Liver (tissue), 9 donors: Measurements from ENCODE around the gene ZMYM2. TPM values are rescaled to one million over a fixed set of nuclear protein-coding genes. Genes with fewer than 3 reads are reported as not detected.

ENCODE experiments used
- DNase-seq: peaks from one replicate; pipeline ENCODE4 v3.0.0-alpha.2; 2017; ENCODE audit warnings: low spot score
- H3K27ac ChIP-seq, 2 donors: one replicate each; pipeline ENCODE4 v1.7.0; 2013; ENCODE audit warnings: inconsistent platforms in 2 of 2, low read length in 2 of 2, control low read depth in 1 of 2, low read depth in 1 of 2, mild to moderate bottlenecking in 1 of 2
- H3K27me3 ChIP-seq, 4 donors: one replicate each; pipeline versions ENCODE4 v1.6.1 to v1.7.0; 2013; ENCODE audit warnings: low read length in 3 of 4, inconsistent platforms in 1 of 4, mild to moderate bottlenecking in 1 of 4, moderate library complexity in 1 of 4; ENCODE audit not compliant: control insufficient read depth in 4 of 4, insufficient read depth in 4 of 4
- H3K36me3 ChIP-seq, 4 donors: one replicate each; pipeline versions ENCODE4 v1.6.1 to v1.7.0; 2013; ENCODE audit warnings: low read length in 3 of 4, mild to moderate bottlenecking in 3 of 4, low read depth in 1 of 4, moderate library complexity in 1 of 4; ENCODE audit not compliant: control insufficient read depth in 4 of 4, insufficient read depth in 3 of 4
- H3K4me1 ChIP-seq, 4 donors: one replicate each; pipeline versions ENCODE4 v1.6.1 to v1.7.0; 2013; ENCODE audit warnings: low read length in 3 of 4, mild to moderate bottlenecking in 3 of 4, moderate library complexity in 1 of 4; ENCODE audit not compliant: control insufficient read depth in 4 of 4, insufficient read depth in 4 of 4
- H3K4me3 ChIP-seq, 3 donors: one replicate each; pipeline versions ENCODE4 v1.6.1 to v1.7.0; 2013; ENCODE audit warnings: low read length in 3 of 3, control low read depth in 1 of 3, low read depth in 1 of 3, mild to moderate bottlenecking in 1 of 3
- H3K9ac ChIP-seq, 2 donors: one replicate each; pipeline ENCODE4 v1.7.0; 2013; ENCODE audit warnings: low read length in 2 of 2, mild to moderate bottlenecking in 2 of 2, moderate library complexity in 2 of 2, control low read depth in 1 of 2, low read depth in 1 of 2
- H3K9me3 ChIP-seq, 4 donors: one replicate each; pipeline versions ENCODE4 v1.6.1 to v1.7.0; 2013; ENCODE audit warnings: low read length in 3 of 4; ENCODE audit not compliant: control insufficient read depth in 4 of 4
- ATF3 ChIP-seq: IDR thresholded peaks from 2 replicates; pipeline ENCODE4 v1.6.1; 2016; ENCODE audit warnings: antibody characterized with exemption
- FOXA1 ChIP-seq: IDR thresholded peaks from 2 replicates; pipeline ENCODE4 v1.6.1; 2016; ENCODE audit warnings: antibody characterized with exemption
- FOXA2 ChIP-seq: IDR thresholded peaks from 2 replicates; pipeline ENCODE4 v1.6.1; 2016; ENCODE audit warnings: antibody characterized with exemption
- GABPA ChIP-seq, 2 donors: IDR thresholded peaks in 1 of 2; conservative IDR thresholded peaks in 1 of 2; 2 replicates each; pipeline ENCODE4 v1.6.1; 2016; ENCODE audit warnings: antibody characterized with exemption in 2 of 2, mild to moderate bottlenecking in 1 of 2, moderate library complexity in 1 of 2
- HNF4A ChIP-seq, 2 donors: conservative IDR thresholded peaks; 2 replicates each; pipeline ENCODE4 v1.6.1; 2016; ENCODE audit warnings: antibody characterized with exemption in 2 of 2, mild to moderate bottlenecking in 2 of 2
- HNF4G ChIP-seq: IDR thresholded peaks from 2 replicates; pipeline ENCODE4 v1.6.1; 2016; ENCODE audit warnings: antibody characterized with exemption
- JUND ChIP-seq, 2 donors: IDR thresholded peaks; 2 replicates each; pipeline ENCODE4 v1.6.1; 2016; ENCODE audit warnings: antibody characterized with exemption in 2 of 2
- MAX ChIP-seq: IDR thresholded peaks from 2 replicates; pipeline ENCODE4 v1.6.1; 2016; ENCODE audit warnings: antibody characterized with exemption
- NR2F2 ChIP-seq: IDR thresholded peaks from 2 replicates; pipeline ENCODE4 v1.6.1; 2016; ENCODE audit warnings: antibody characterized with exemption
- RAD21 ChIP-seq, 2 donors: IDR thresholded peaks; 2 replicates each; pipeline ENCODE4 v1.6.1; 2016; ENCODE audit warnings: antibody characterized with exemption in 2 of 2, mild to moderate bottlenecking in 2 of 2
- REST ChIP-seq: IDR thresholded peaks from 2 replicates; pipeline ENCODE4 v1.6.1; 2016; ENCODE audit warnings: antibody characterized with exemption, mild to moderate bottlenecking
- SP1 ChIP-seq: IDR thresholded peaks from 2 replicates; pipeline ENCODE4 v1.6.1; 2018; ENCODE audit warnings: antibody characterized with exemption, mild to moderate bottlenecking
- TAF1 ChIP-seq: conservative IDR thresholded peaks from 2 replicates; pipeline ENCODE4 v1.6.1; 2016; ENCODE audit warnings: antibody characterized with exemption, mild to moderate bottlenecking
- YY1 ChIP-seq: IDR thresholded peaks from 2 replicates; pipeline ENCODE4 v1.6.1; 2016; ENCODE audit warnings: antibody characterized with exemption, mild to moderate bottlenecking
- ZBTB33 ChIP-seq: IDR thresholded peaks from 2 replicates; pipeline ENCODE4 v1.6.1; 2016; ENCODE audit warnings: antibody characterized with exemption
- WGBS: extraction: QIAGEN DNeasy Blood & Tissue Kit; methylation state at CpG from one replicate; pipeline ENCODE4 v1.1.7; 2013; 5-methylcytosine and 5-hydroxymethylcytosine counted together
- polyA plus RNA-seq, 2 donors: library from polyadenylated mRNA; stranded (reverse) in 1 of 2; unstranded in 1 of 2; fragments of 200-250 nt in 1 of 2; fragments of >200 nt in 1 of 2; fragmentation: Nextera tagmentation in 1 of 2; extraction: Ambion mirVana in 1 of 2; gene quantifications; one replicate each; pipeline versions ENCODE4 v1.2.1 to v1.2.3, GENCODE V29; 2013 to 2015
- total RNA-seq, 2 donors: library from RNA; depleted of rRNA; stranded (reverse); fragments of >200 nt; gene quantifications; one replicate each; pipeline ENCODE4 v1.2.3, GENCODE V29; 2014
- donor health status: healthy.
- donor health status: healthy.
- donor health status: healthy.
- donor health status: healthy.
- donor health status: healthy.

Gene ZMYM2
- total and polyA plus RNA-seq, 4 donors: 8.7 to 40.8 (median 18.5) TPM

GRCh38 chr13:20053016-20053415 is 94.5 kb downstream of the ZMYM2 start:
- WGBS: 93% methylated on average over 3 of the region's 3 CpGs
- DNase-seq: no peak

GRCh38 chr13:20053891-20054290 is 95.4 kb downstream of the ZMYM2 start:
- Histone ChIP-seq H3K9ac (no peak overlapping the region), H3K4me1 (no peaks in the 10 kb centered on the region), H3K36me3 (peaks cover 3 to 16% (median 6%) of the 10 kb centered on the region in 4 donors), H3K9me3 (no peaks in the 10 kb centered on the region), H3K27me3 (no peaks in the 10 kb centered on the region), H3K27ac (no peak overlapping the region), H3K4me3 (no peak overlapping the region)
- WGBS: 95% methylated on average over 2 of the region's 2 CpGs
- DNase-seq: no peak
- TF ChIP-seq HNF4G (no peak), MAX (no peak), SP1 (no peak), GABPA (IDR thresholded peaks at IDR 0.05 in 1 of 2, conservative IDR thresholded peaks at IDR 0.05 in 1 of 2) (no peak), JUND (IDR thresholded peaks at IDR 0.05) (no peak), RAD21 (IDR thresholded peaks at IDR 0.05) (no peak), ZBTB33 (no peak), HNF4A (conservative IDR thresholded peaks at IDR 0.05) (no peak), FOXA1 (no peak)

More at GRCh38 chr13:20053016-20053415, 94.5 kb downstream of the ZMYM2 start:
- Histone ChIP-seq H3K4me3 (no peak overlapping the region), H3K9ac (no peak overlapping the region), H3K4me1 (no peaks in the 10 kb centered on the region), H3K9me3 (no peaks in the 10 kb centered on the region), H3K36me3 (peaks cover 3 to 16% (median 4%) of the 10 kb centered on the region in 4 donors), H3K27ac (no peak overlapping the region), H3K27me3 (no peaks in the 10 kb centered on the region)
- no peak for TF ChIP-seq REST
- no peak for TF ChIP-seq HNF4G
- TF ChIP-seq FOXA2: no peak
- no peak for TF ChIP-seq ATF3
- TF ChIP-seq YY1: no peak
- TF ChIP-seq ZBTB33: no peak
- no peak for TF ChIP-seq MAX
- no peak for TF ChIP-seq HNF4A (conservative IDR thresholded peaks at IDR 0.05)
- TF ChIP-seq SP1: no peak
- TF ChIP-seq NR2F2: no peak
- no peak for TF ChIP-seq TAF1
- TF ChIP-seq JUND (IDR thresholded peaks at IDR 0.05): no peak
- TF ChIP-seq GABPA (IDR thresholded peaks at IDR 0.05 in 1 of 2, conservative IDR thresholded peaks at IDR 0.05 in 1 of 2): no peak
